NOMO-1 treated with dmso at 0.1 percent for 144 hours (cell line): Measurements from ENCODE around the gene NTN1.

Experiments used
- DNase-seq: peaks from one replicate; lab custom pipeline; 2025; ENCODE audit not compliant: unreplicated experiment; lab: John Stamatoyannopoulos, UW

The NTN1 gene

GRCh38 chr17:9212376-9213302 is 191.3 kb downstream of the NTN1 start:
- no peak for DNase-seq

DNA sequence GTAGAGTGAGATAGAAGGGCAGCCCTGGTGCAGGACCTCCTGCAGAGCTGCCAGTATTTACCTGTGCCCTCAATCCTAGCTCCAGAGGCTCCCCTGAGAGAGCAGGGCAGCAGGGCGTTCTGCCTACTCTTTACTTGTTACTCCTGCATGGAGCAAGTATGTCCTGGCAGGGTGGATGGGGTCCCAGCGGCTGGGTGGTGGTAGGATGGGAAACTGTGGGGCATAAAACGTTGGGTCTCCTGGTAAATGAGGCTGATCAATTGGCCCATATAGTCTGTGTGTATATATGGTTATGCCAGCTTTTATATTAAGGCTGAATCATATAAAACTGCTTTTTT is 192.0 kb downstream of the NTN1 start:
- no peak for DNase-seq

DNA sequence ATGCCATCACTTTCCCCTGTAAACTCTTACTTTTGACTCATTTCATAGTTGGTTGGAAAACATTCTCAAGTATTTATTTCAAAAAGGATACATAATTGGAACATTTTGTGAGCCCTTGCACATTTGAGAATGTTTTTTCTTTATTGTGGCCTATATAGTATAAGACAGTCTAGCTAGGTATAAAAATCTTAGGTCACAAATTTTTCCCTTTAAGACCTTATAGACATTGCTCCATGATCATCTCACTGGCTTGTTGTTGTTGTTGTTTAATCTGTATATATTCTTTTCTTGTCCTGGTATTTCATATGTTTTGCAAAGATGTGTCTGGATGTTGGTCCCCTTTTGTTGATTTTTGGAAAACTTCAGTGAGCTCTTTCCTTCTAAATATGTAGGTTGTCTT is 194.2 kb downstream of the NTN1 start:
- DNase-seq = no peak

- no peak for DNase-seq
Measured at GRCh38 chr17:9217151-9218056, 196.1 kb downstream of the NTN1 start.

GRCh38 chr17:9218064-9218635 is 196.8 kb downstream of the NTN1 start:
- no peak for DNase-seq

DNA sequence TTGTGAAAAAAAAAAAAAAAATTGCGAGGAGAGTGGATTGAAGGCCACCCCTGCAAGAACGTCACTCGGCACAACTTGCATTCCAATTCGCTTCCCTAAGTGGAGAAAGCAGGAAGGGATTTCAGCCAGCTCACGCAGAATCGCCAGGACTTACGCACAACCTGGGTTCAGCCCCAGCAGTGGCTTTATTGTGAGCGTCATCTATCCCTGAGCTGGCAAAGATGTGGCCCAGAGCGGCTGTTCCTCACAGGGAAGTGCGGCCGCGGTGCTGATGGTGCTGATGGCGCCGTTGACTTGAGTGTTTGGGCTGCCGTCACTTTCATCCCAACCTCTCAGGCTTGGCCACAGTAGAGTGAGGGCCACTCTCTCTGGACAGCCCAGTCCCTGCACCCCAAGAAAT is 197.6 kb downstream of the NTN1 start:
- no peak for DNase-seq

DNA sequence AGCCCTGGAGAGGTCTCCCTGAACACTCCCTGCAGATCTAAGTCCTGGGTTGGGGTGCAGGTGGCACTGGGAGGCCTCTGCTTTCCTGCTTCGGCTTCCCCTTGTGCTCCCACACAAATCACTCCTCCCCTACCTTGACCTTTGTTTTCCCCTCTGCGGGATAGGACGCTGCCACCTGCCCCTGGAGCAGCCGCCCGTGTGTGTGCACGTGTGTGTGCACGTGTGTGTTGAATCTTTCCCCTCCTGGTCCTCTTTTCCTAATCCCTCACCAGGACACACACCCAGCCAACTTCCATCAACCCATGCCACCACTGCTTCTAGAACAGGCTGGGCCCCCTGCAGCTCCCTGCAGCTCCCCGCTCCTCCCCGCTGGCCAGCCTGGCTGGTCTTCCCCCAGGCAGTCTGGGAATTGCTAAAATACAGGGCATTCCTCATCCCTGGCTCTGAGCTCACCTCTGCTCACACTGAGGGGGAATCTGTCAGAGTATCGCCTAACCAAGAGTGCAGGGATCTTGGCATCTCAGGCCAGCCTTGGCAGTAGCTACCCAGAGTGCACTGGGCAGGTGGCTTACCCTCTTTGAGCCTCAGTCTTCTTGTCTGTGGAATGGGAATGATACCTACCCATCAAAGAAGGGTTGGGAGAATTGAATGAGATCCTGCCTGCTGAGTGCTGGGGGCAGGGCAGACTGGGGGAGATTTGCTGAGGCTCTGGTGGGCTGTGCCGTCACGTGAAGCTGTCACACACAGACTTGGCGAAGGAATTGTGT is 198.5 kb downstream of the NTN1 start:
- DNase-seq = no peak

GRCh38 chr17:9220398-9221146 is 199.3 kb downstream of the NTN1 start:
- DNase-seq = no peak

DNA sequence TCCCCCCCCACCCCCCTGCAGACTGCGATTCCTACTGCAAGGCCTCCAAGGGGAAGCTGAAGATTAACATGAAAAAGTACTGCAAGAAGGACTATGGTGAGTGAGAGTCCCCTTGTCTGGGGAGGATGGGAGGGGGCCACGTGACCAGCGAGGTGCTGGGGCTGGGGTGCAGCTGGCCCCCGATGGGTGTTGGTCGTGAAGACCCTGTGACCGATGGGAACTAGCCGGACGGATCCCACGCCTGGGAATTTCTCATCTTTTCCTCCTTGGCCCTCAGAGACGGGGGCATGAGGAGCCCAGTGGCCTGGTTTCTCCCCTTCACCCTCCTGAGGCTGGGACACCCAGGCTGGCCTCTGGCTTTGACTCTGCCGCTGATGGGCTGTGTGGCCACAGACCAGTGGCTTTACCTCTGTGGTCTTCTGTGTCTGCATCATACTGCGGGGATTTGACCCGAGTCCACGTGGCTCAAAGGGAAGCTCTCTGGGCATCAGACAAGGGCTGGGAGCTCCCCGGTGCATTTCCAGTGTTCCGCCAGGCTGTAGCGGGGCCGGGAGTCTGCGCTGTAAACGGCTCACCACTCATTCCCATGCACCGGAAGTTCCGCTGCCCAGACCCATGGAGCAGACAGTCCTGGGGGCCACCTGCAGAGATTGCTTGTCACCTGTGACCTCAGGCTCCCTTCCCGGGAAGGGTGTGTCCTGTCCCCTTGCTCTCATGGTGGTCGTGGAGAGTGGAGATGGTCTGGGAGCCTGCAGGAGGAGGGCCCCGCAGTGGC is 200.0 kb downstream of the NTN1 start:
- DNase-seq = no peak

DNA sequence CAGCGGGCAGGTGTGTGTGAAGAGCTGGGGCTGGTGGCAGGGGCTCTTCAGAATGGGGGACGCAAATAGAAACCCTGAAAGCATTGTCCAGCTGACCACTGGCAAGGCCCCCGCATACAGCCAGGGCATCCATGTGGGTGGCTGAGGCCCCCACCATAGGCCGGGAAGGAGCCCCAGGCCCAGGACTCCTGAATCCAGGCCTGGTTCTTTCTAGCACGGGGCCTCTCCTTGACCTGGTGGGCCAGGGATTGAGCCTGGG is 200.5 kb downstream of the NTN1 start:
- no peak for DNase-seq

DNA sequence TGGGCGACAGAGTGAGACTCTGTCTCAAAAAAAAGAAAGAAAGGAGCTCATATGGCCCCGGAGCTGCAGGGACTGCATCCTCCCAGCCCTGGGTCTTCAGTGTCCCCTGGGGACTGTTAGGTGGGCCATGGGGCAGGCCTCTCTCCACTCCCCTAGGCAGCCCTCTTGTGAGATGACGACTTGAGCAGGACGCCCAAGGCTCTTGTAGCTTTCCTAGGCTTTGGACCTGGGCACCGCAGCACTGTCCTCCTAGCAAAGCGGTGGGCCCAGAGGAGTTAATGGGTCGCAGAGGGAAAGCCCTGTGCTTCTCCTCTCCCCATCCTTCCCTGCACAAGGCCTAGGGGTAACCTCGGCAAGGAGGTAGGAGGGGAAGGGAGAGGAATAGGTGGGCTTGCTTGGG is 202.2 kb downstream of the NTN1 start:
- DNase-seq = no peak

DNA sequence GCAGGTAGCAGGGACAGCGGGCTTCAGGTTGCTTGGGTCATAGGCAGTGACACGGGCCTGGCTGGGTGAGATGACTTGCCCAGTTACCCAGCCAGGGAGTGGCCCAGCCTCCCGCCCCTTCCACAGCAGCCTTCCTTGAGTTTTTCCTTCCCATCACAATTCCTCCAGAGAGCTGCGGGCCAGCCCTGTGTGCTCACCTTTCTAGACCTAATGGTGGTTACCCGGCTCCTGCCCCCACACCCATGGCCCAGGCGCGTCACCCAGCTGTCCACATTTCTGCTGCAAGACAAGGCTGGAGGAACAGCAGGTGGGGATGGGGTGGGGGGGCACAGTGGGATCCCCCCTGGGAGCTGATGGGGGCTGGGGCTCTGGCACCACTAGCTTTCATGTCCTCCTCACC is 203.2 kb downstream of the NTN1 start:
- DNase-seq = no peak

DNA sequence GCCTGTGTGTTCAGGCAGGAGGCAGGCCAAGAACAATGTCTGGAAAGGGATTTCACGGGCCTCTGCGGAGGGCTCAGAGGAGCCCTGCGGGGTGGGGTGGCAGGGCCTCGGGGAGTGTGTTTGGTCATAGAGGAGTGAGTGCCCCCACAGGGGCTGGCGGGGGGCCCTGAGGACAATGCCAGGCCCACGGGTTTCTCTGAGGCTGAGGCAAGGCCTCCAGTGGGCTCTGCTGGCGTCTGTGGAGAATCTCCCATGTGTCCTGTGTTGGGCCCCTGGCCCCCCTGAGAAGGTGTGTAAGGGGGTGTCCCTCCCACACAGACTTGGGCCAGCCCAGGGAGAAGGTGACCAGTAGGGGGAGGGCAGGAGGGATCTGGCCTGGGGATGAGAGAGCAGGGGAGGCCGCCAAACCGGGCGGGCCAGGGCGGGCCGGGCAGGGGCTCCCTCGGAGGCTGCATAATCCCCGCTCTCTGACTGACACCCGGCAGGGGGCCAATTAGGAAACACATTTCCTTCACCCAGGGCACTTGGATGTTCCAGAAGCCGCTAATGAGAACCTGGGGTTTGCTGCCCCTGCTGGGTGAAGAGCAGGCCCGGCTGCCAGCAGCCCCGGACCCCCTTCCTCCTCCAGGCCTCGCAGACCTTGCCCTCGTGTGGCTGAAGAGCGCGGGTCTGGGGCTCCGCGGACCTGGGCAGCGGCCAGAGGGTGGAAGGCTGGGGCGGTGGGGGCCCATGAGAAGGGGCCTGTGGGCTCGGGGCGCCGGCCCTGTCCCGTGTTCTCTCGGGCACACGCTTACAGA is 204.2 kb downstream of the NTN1 start:
- no peak for DNase-seq

DNA sequence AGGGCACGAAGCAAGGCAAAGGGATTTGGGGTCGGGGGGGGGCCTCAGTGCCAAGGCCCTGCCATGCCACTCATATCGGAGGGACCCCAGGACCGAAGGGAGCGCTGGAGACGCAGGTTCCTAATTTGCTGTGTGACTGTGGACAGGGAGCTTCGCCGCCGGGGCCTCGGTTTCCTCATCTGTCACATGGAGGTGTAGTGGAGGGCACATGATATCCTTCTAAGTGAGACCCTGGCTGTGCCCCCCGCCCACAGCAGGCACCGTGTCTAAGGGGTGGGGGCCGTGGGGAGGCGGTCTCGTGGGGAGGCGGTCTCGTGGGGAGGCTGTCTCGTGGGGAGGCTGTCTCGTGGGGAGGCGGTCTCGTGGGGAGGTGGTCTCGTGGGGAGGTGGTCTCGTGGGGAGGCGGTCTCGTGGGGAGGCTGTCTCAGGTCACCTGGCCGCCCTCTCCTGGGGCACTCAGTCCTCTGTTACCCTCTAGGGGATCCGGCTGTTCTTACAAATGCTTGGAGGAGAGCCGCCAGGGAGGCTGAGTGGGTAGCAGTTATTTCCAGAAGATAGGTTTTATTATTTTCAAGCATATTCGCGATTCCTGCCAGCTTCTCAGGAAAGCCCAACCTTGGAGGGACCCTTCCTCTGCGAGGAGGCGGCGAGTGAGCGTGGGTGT is 205.0 kb downstream of the NTN1 start:
- DNase-seq = no peak

DNA sequence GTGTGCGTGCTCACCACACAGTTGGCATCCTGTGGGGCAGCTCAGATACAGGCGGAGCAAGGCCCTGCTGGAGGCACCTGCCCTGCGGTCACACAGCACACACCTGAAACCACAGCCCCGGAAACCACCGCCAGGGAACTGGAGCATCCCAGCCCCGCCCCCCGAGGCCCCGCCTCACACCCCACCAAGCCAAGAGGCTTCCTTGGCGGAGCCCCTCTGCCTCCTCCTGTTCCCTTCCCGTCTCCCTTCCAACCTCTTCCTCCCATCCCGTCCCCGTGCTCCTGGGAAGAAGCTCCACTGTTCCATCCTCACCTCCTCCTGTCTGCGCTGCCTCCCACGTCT is 205.5 kb downstream of the NTN1 start:
- no peak for DNase-seq

DNA sequence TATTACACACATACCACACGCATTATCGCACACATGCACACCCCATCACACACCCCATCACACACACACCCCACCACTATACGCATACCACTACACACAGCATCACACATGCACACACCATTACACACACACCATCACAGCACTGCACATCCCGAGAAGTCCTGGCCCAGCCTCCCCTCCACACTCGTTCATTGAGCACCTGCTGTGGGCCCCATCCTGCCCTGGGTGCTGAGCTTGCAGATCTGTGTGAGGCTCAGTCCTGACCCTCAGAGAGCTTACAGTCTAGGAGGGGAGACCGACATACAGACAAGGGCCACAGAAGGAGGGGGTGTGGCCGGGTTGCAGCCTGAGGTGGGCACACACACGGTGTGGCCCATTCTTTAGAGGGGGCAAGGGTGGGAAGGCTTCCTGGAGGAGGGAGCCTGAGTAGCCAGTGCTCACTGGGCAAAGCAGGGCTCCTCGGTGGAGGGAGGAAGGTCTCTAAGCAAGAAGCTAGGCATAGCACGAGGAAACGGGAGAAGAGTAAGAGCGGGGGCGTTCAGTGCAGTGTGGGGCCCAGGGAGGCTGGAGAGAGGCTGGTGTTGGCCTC is 206.6 kb downstream of the NTN1 start:
- no peak for DNase-seq

DNA sequence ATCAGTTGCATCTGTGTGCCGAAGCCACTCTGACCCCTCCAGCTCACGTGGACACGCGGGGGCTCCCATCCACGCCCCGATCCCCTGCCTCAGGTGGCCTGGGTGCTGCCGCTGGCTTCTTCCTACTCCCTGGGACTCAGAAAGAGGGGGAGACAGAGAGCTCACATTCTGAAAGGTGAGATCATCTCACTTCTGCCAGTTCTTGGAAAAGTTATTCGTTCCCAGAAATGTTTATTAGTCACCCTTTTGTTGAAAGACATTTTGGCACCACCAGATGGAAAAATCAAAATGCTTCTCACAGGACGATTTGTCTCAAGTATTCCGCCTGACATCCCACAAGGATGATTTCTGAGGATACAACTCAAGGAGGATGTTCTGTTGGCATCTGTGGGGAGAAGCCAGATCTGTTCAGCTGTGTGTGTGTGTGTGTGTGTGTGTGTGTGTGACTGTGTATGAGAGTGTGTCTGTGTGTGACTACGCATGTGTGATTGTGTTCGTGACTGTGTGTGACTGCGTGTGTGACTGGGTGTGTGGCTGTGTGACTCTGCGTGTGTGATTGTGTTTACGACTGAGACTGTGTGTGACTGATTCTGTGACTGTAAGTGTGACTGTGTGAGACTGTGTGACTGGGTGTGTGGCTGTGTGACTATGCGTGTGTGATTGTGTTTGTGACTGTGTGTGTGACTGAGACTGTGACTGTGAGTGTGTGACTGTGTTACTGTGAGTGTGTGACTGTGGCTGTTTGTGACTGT is 207.3 kb downstream of the NTN1 start:
- no peak for DNase-seq
